NCI-H2196 (cell line): Measurements from ENCODE around the gene SPATA13.

Experiments
- DNase-seq: peaks from one replicate; lab custom pipeline; 2025; ENCODE audit not compliant: unreplicated experiment; lab: John Stamatoyannopoulos, UW

The SPATA13 gene

DNA sequence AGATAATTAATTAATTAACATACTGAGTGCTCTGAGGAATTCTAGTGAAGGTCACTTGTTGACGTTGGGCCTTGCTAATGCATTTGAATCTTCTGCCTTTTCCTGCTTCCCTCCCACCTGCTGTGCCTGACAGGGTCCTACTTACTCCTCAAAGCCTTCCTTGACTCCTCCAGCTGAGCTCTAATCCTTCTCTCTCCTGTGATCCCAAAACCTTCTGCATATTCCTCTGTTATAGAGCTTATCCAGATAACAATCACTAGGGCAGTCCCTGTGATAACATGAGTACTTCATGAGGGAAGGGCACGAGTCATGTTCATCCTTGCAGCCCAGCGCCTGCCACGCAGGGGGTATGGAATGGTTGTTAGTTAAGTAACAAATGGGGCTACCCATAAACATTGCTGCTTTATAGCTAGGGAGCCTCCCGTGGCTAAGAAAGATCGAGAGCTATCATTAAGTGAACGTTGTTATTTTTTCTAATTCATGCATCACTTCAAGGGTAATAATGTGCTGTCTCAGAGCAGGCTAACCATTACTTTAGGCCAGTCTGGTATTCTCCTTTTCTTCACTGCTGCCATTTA lies 19.1 kb upstream of the SPATA13 start:
- DNase-seq = no peak

DNA sequence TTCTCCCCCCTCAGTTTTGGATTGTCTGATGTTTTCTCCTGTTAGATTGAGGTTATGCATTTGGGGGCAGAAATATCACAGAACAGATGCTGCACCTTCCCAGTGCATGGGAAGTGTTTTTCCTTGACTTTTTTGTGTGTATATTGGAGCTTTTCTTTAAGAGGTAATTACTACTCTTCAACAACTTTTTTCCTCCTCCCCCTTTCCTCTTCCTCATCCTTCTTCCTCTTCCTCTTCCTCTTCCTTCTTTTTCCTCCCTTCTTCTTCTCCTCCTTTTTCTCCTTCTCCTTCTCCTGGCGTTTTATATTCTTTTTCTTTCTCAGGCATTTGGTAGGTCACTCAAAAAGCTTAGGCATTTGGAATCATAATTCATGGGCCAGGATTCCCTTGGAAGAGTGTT lies 18.1 kb upstream of the SPATA13 start:
- no peak for DNase-seq

DNA sequence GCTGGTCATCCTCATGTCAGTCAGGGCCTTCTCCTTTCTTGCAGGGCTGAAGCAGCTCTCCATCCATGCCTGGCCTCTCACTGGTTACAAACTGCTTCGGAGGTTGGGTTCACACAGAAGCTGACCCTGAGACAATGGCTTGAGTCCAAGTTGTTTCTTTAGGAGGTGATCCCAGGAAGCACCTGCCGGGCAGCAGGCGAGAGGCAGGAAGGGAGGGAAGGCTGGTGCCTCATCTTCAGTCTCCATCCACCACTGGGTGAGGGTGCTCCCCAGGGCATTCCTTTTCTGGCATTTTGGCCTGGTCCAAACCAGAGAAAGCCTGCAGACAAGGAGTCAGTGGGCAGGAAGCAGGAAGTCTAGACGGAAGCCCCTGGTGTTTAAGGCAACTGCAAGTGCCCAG lies 17.6 kb upstream of the SPATA13 start:
- DNase-seq = no peak

DNA sequence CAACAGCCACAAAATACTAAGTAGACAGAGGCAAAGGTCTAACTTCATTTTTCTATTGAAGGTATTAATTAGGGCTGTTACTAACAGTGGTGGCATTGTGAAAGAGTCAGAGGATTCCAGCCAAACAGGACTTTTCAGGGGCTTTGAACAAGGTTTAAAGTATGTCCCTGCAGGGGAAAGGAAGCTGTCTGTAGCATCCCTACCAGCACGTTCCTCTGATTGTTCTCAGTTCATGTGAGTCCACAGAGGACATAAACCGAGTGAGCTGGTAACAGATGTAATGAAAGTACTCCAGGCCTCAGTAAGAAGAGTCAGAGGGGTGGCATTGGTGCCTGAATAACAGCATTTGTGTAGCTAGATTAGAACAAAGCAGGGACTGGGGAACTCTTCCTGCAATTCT lies 15.3 kb upstream of the SPATA13 start:
- DNase-seq = no peak

DNA sequence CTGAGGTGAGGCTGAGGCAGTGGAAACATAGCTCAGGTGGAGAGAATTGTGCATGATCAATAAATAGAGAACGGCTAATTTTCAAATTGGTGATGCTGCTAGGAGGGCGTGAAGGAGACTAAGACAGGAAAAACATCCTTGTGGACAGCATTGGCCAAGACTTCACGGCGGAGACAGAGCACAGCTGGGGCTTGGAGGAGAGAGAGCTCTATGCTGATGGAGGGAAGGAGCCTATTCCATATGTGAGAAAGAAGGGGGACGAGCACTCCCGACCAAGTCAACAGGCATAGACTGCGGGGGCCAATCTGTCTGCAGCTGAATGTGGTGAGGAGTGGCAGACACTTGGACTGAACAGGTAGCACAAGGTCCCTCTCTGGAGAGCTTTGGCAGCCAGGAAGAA lies 14.8 kb upstream of the SPATA13 start:
- DNase-seq = no peak

DNA sequence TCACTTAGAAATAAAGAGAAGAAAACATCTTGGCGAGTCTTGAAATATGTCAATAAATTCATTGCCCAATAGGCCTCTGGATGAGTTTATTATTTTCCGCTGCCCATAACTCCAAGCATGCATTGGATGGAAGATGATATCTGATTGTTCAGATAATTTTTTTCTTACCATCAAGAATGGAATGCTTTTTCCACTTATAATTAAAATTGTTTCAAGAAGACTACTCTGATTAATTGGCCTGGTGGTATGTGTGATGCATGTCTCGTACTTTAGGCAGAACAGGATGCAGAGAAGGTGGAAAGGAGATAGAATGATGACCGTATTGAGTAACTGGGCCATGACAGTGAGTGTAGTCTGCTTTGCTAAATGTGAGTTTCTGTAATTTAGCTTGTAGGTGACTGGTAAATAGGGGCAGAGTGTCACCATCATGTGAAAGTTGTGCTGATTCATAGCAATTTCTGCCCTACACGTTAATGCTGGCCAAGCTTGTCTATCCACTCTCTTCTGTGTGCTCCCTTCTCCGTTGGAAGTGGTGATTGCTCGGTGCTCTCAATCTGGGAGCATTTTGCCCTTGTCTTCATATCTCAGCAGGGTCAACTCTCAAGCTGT lies 13.5 kb upstream of the SPATA13 start:
- no peak for DNase-seq

DNA sequence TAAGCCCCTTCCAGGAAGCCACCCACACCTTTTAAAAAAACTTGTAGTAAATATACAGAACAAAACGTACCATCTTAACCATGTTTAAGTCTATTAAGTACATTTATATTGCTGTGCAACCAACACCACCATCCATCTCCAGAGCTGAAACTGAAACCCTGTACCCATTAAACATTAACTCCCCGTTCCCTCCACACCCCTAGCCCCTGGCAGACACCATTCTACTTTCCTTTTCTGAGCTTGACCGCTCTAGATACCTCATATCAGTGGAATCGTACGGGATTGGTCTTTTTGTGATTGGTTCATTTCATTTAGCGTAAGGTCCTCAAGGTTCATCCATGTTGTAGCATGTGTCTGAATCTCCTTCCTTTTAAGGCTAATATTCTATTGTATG lies 13.0 kb upstream of the SPATA13 start:
- DNase-seq = no peak

DNA sequence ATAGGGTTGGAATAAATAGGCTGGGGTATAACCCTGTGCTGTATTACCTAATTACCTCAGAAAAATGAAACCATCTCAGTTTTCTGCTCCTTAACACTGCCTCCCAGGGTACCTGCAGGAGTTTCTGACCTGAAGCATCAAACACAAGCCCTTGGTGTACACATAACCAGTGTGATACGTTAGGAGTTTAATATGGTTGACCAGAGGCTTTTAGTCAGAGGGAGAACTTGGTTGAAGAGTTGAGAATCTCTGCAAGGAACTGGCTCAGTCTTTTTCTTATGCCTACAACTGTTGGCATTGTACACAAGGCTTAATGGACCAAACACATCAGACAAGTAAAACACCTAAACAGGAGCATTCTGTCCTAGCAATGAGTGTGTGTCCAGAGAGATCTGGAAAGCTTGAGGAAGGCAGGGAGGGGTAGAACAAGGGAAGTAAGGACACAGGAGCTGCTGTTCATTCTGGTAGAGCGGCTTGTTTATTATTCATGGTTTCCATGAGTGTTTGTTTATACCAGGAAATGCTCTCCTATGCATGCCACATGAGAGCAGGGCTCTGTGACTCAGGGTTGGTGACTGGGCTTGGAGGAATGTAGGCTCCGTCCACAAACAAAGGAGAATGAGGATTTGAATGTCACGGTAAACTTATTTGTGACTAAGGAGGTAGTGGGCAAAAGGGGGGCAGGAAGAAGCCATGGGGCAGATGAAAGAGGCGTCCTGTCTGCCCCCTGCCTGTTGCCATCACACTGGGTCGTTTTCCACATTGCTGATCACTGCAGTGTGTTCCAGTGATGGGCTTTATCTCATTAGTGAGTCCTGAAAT lies 11.9 kb upstream of the SPATA13 start:
- peak; percentile 23 for DNase-seq

DNA sequence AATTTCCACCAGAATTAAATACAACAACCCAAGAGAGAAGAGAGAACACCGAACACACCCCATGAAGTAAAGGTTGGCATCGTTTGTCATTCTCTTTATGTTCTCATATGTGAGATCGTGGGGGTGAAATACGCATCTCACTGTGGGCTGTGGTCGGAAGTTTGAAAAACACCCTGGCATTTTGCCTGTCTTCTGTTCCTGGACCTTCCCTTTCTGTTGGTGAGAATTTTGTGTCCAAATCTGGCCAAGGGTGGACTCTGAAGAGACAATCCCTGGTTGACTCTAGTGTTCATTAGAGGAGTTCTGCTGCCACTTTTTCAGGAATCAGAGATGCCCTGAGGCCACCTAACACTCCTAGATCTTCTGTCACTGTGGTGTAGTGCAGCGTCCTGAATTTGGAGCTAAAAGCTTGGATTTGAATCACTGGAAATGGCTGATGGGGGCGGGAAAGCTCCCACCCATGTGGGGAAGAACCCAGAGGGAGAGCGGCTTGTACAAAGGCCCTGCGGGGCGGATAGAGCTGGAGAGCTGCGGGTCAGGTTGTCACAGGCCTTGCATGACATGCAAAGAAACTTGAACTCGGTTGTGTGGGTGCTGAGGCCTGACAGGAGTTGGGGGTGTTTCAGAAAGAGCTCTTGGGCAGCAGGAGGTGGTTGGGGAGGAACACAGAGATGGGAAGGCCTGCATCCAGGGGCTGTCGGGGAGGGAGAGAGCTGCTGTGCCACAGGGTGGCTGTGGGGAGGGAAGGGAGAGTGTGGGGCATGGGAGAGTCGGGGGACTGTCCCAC lies 11.1 kb upstream of the SPATA13 start:
- no peak for DNase-seq

DNA sequence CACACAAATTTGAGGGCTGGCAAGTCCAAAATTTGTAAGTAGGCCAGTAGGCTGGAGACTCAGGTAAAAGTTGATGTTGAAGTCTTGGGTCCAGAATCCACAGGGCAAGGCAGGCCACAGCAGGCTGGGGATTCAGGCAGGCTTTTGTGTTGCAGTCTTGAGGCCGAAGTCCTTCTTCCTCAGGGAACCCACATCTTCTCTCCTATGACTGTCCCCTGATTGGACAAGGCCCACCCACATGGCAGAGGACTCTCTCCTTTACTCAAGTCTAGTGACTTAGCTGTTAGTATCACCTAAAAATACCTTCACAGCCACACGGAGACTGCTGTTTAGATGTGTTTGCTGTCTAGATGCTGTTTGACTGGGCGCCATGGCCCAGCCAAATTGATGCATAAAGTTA lies 9.9 kb upstream of the SPATA13 start:
- DNase-seq = no peak

DNA sequence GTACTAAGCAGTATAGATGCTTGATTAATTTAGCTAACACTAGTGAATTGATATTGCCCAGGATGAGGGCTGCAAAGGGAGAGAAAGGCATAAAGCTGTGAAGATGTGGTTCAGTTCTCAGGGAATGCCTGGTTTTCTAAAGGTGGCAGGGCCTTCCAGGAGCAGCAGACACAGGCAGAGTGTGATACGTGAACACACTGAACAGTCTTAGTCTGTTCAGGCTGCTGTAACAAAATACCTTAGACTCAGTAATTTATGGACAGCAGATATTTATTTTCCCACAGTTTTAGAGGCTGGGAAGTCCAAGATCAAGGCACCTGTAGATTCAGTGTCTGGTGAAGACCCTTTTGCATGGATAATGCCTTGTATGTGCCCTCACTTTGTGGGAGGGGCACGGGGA lies 8.7 kb upstream of the SPATA13 start:
- DNase-seq = no peak

DNA sequence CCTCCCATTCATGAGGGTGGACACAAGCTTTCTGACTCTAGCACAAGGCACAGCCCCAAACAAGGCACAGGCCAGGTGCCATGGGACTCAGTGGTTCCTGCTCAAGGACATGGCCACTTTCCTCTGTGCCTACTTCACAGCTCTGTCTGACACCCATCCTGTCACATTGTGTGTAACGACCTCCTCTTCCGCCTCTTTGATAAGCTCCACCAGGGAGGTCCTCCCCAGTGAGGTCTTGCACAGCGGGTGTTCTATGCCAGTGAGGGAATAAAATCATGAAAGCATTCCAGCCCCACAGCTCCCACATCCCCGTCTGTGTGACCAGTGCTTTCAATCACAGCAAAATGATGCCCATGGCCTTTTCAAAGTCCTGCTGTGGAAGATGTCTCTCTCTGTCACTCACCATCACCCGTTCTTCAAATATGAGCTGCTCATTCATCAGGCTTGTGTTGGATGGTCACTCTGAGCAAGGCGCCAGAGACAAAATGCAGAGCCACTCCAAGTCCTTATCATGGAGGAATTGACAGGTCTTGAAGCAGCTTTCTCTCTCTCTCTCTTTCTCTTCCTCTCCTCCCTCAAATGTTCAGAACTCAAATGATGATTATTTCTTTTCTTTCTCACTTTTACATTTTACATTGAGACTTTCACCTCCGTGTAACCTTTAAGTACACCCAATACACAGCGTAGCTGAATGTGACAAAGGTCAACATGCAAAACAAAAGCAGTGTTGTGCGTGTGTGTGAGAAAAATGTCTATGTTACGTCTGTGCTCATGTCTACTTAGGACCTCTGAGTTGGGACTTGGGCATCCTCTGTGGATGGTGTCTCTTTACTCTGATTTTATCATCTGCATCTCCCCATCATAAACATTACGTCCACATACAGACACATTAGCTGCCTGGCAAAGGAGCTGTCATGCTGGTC lies 8.0 kb upstream of the SPATA13 start:
- no peak for DNase-seq

DNA sequence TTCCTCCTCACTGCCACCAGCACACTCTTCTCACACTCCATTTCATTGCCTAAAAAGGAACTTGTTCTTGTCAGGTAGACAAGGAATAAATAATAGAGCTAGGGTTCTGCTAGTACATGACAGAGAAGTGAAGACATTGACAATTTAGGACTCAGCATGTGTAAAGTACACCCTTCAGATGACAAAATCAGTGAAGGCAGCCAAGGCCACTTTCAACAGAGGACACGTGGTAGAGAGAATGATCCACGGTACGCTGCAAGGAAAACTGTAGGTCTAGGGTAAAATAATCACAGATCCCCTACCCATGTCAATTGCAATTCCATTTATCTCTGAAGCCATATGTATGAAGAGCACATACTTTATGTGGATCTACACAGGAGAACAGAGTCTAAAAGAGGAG lies 7.2 kb upstream of the SPATA13 start:
- no peak for DNase-seq

DNA sequence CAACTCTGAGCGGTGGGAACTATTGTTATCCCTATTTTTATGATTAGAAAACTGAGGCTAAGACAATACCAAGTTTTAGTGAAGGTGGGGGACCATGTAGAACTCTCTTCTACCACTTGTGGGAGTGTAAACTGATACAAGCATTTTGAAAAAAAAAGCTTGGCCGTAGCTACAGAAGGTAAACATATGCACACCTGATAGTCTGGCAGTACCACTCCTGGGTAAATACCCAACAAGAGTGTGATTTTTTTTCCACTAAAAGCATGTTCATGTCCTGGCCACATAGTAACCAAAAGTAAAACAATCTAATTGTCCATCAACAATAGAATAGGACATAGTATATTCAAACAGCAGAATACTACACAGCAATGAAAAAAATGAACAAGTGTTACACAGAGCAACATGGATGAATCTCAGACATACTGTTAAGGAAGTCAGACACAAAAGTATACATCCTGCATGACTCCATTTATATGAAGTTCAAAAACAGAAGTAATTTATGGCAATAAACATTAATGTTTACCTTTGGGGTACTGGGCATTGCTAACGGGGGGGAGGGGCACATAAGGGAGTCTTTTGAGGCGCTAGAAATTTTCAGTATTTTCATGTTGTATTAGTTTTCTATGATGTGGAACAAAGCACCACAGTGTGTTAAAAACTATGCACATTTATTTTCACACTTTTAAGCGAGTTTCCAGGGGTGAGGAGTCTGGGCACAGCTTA lies 6.4 kb upstream of the SPATA13 start:
- no peak for DNase-seq

DNA sequence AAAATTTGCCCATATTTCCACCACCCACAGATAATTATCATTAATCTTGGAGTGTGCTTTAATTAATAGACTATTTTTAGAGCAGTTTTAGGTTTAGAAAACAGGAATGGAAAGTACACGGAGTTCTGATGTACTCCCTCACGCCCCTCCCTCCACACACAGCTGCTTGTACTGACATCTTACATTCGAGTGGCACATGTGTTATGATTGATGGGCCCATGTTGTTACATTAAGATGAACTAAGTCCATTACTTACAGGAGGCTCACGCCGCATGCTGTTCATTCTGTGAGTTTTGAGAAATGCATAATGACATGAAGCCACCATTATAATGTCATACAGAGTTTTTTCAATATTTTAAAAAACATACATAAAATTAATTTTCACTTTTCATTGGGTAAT lies 1.2 kb upstream of the SPATA13 start:
- DNase-seq = no peak

DNA sequence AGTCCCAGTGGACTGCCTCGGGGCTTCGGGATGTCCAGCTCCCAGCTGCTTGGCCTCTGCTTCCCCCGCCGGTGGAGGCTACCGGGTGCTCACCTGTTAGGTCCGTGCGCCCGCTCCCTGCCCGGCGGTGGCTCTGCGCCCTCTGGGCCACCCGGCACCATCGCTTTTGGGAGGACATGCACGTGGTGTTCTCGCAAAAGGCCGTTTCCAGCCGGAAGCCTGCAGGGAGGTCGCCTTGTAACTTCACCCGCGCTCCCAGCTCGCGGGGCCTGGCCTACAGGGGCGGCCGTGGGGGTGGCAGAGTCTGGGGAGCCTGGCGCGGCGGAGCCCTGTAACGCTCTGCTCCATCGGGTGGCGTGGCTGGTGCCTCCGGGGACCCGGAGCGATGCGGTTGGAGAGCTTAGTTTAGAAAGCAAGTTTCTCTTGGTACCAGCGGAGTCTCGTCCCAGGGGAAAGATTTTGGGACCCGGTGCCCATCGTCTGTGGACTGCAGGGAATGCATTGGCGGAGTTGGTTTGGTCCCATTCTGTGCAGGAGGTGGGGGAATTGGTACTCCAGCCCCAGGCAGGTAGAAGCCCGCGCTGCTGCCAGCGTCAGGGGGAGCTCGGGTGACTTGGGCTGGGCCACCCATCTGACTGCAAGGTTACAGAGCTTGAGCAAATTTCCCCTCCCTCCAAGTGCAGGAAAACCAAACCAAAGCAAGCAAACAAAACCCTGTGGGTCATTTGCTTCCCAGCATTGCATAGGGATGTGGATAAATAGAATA lies 673 bp downstream of the SPATA13 start:
- DNase-seq = peak; percentile 2

DNA sequence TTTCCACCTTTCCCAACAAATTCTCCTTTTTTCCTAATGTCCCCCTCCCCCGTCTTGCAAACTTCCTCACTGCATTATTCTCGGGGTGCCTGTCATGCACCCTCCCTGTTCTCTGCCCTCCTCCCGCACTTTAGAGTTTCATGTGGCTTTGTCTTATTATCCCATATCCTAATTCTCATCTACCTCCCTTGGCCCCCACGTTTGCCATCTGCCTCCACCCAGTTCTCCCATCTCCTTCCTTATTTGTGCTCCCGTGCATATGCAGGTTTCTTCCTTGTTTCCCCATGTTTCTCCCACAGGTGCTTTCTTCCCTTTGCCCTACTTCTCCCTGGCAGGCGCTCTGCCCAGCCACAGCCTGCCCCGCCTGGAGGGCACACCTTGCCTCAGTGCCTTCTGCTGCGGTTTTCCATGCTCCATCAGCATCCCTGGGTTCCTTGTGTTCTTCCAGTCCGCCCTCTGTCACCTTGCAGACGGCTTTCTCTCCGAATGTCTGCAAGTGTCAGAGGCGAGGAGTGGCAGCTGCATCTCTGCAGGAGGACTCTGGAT lies 1.5 kb downstream of the SPATA13 start:
- DNase-seq = no peak

DNA sequence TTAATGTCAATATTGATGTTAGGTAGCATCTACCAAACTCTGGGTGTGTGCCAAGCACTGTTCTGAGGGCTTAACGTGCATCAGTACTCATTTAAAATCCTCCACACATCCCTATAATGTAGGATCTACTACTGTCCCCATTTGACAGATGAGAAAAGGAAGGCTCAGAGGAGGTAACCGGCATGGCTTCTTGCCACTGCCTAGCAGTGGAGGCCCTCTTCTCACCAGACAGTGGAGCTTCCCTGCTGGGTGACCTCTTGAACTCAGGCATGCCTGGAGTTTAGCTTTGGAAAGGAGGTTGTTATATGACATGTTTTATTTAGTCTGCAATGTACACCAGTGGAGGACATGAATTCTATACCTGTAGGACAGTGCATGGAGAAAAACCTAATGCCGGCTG lies 2.1 kb downstream of the SPATA13 start:
- no peak for DNase-seq

DNA sequence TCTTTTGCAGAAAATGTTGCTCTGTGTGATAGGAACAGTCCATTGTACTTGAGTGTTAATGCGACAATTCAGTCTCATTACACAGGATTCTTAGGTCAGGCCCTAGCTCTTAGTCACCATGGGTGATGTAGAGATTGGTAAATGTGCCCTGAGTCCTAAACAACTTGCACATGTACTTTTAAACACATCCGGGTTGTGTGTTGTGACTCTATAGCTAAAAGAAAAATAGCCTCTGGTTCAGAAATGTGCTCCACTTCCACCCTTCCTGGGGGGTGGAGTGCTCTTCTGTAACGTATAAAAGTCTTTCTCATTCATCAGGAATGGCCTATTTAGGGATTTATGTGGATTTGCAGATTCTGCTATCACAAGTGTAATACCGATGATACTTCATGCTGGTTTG lies 5.2 kb downstream of the SPATA13 start:
- DNase-seq = no peak
